ENCODE results near the gene UIMC1. TPM values are rescaled to one million over a fixed set of nuclear protein-coding genes. Genes with fewer than 3 reads are reported as not detected.

Gene UIMC1
- total and polyA plus RNA-seq, 2 of the 13 experiments (the other 11 are each of a cell fraction or from before 2014, with no cell fraction given) = 18.9 to 32.7 TPM

GRCh38 chr5:177006265-177006972, at the start of gene UIMC1 (continued):
- TF ChIP-seq NFYC (CRISPR knock-in tag; IDR thresholded peaks at IDR 0.05) = no peak
- no peak for TF ChIP-seq GTF2F1 (IDR thresholded peaks at IDR 0.05; ENCODE audit: low read length)
- TF ChIP-seq KLF12 (CRISPR knock-in tag; IDR thresholded peaks at IDR 0.05; ENCODE audit: borderline replicate concordance) = peak; percentile 17; the same call in 1 of the 2 replicates
- no peak for TF ChIP-seq ISX (CRISPR knock-in tag; conservative IDR thresholded peaks at IDR 0.05)
- TF ChIP-seq KDM5A (IDR thresholded peaks at IDR 0.05; ENCODE audit: borderline replicate concordance, low read length) = no peak; the same call in 1 of the 2 replicates
- TF ChIP-seq ZKSCAN1 (IDR thresholded peaks at IDR 0.05; ENCODE audit: low read length) = no peak
- peak; percentile 57 for TF ChIP-seq GATAD2A (CRISPR knock-in tag; IDR thresholded peaks at IDR 0.05)
- TF ChIP-seq ARID4A (CRISPR knock-in tag; IDR thresholded peaks at IDR 0.05; ENCODE audit: borderline replicate concordance) = peak; percentile 59; the same call in 1 of the 2 replicates
- TF ChIP-seq ZNF570 (CRISPR knock-in tag; IDR thresholded peaks at IDR 0.05; ENCODE audit: borderline replicate concordance) = no peak
- TF ChIP-seq NFKBIZ (CRISPR knock-in tag; IDR thresholded peaks at IDR 0.05) = 0 out of 2 replicates have a peak, but pooled peaks have one; percentile 63
- TF ChIP-seq SETDB1 (CRISPR knock-in tag; IDR thresholded peaks at IDR 0.05; ENCODE audit: borderline replicate concordance) = no peak
- peak; percentile 82; the same call in 1 of the 2 replicates for TF ChIP-seq NAIF1 (CRISPR knock-in tag; IDR thresholded peaks at IDR 0.05; ENCODE audit: borderline replicate concordance)
- TF ChIP-seq HES4 (CRISPR knock-in tag; IDR thresholded peaks at IDR 0.05; ENCODE audit: borderline replicate concordance) = peak; percentile 67; the same call in 1 of the 2 replicates
- TF ChIP-seq REXO4 (CRISPR knock-in tag; IDR thresholded peaks at IDR 0.05; ENCODE audit: borderline replicate concordance) = no peak
- no peak; the same call in 1 of the 2 replicates for TF ChIP-seq SNAPC2 (CRISPR knock-in tag; IDR thresholded peaks at IDR 0.05)
